Activated T-helper 1 cell treated with anti-CD3 and anti-CD28 coated beads, Interleukin-2, amount 50 U/mL, for 16 hours (primary cell): ENCODE measurements around the gene UBXN7.
"Not testable (repeated sequence)": the region's sequence is repeated elsewhere in the genome, so short reads cannot be mapped to it uniquely, and the experiment has no call there.

Experiments used
- DNase-seq, 2 donors: peaks; one replicate each; pipeline ENCODE4 v3.0.0-alpha.2; 2020; ENCODE audit warnings: low read depth in 1 of 2, low spot score in 1 of 2

The UBXN7 gene

DNA sequence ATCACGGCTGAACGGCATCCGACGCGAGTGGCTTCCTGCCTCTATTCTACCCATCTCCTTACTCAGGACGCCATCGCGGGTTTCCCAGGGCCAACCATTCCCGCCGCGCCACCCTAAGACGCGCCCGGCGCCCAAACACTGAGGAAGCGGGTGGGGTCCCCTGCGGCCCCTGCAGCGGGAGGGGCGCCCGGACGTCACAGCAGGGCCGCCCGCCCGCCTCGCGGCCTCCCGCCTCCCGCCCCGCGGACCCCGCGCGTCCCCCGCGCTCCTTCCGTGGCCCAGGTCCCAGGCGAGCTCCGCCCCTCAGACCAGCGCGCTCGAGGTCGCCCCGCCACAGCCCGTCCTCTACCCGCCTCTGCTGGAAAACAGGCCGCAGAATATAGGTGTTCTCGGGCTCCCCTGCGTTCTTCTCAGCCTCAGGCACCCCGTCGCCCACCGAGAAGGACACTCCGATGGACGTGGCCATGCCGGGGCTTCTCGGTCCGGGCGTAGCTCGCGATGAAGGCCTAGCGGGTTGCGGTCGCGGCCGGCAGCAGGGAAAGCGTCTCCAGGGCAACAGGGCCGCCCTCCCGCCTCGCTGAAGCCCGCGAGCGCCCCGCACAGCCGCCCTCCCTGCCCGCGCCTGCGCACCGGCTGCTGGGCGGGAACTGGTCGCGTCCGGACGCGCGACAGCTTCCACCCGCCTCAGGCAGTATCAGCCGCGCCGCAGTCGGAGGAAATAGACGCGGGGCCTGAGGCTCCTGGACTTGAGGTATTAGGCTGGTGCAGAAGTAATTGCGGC, 114.3 kb downstream of the UBXN7 start, which contains the start of gene DYNLT2B:
Gene DYNLT2B, minus strand, starts transcription at position 554 of the 781 bp plus-strand sequence. Its CDS starts 88 bp downstream, at position 466.
- peak; percentile 68 to 78 for DNase-seq

DNA sequence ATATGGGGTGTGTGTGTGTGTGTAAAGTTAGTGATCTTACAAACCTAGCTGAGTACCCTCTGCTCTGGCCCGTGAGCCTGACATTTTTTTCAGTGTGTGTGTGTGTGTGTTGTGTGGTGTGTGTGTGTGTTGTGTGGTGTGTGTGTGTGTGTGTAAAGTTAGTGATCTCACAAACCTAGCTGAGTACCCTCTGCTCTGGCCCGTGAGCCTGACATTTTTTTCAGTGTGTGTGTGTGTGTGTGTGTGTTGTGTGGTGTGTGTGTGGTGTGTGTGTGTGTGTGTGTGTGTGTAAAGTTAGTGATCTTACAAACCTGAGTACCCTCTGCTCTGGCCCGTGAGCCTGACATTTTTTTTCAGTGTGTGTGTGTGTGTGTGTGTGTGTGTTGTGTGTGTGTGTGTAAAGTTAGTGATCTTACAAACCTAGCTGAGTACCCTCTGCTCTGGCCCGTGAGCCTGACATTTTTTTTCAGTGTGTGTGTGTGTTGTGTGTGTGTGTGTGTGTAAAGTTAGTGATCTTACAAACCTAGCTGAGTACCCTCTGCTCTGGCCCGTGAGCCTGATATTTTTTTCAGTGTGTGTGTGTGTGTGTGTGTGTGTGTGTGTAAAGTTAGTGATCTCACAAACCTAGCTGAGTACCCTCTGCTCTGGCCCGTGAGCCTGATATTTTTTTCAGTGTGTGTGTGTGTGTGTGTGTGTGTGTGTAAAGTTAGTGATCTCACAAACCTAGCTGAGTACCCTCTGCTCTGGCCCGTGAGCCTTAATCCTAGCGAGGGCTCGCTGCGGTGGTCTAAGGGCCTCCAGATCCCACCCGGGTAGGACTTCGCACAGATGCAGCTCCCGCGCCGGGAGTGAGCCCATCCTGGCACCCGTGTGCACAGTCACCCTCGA, 115.2 kb downstream of the UBXN7 start:
- DNase-seq: not testable (repeated sequence)

DNA sequence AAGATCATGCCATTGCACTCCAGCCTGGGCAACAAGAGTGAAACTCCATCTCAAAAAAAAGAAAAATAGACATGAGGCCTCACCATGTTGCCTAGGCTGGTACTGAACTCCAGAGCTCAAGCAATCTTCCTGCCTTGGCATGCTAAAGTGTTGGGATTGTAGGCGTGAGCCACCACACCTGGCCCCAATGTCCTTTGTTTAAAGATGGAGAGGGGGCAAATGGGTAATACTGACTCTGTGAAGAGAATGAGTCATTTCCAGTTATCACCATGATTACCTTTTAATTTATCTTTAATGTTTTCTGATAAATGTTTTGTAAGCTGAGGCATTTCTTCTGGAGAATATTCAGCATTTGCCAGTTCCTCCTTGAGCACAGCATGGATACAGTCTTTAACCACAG, 116.4 kb downstream of the UBXN7 start:
- DNase-seq: no peak

DNA sequence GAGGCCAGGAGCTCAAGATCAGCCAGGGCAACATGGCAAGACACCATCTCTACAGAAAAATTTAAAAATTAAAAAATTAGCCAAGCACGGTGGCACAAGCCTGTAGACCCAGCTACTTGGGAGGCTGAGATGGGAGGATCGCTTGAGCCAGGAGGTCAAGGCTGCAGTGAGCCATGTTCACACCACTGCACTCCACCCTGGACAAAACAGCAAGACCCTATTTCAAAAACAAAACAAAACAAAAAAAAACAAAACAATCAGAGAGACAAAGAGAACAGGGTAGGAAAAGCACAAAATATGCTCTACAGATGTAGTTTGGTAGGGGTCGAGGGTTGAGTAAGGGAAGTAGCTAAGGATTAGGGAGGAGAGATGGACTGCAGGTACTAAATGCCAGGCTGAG, 117.6 kb downstream of the UBXN7 start:
- no peak for DNase-seq

DNA sequence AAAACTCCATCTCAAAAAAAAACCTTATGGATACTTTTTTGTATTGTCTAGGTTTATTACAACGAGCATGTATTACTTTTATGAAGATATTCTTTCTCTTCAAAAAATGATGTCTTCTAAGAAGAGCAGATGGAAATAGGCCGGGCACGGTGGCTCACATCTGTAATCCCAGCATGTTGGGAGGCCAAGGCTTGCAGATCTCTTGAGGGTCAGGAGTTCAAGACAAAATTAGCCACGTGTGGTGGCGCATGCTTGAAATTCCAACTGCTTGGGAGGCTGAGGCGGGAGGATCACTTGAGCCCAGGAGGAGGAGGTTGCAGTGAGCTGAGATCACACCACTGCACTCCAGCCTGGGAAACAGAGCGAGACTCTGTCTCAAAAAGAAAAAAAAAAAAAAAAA, 118.1 kb downstream of the UBXN7 start:
- not testable (repeated sequence) for DNase-seq

DNA sequence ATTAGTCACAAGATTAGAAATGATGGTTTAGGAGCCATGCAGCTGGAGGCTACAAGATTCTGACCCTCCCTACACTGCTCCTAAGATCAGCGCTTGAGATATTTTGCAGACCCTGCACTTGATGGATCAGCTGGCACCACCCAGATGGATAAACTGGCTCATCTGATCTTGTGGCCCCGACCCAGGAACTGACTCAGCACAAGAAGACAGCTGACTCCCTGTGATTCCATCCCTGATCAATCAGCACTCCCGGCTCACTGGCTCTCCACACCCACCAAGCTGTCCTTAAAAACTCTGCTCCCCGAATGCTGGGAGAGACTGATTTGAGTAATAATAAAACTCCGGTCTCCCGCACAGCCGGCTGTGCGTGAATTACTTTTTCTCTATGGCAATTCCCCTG, 129.3 kb downstream of the UBXN7 start:
- DNase-seq: not testable (repeated sequence)

DNA sequence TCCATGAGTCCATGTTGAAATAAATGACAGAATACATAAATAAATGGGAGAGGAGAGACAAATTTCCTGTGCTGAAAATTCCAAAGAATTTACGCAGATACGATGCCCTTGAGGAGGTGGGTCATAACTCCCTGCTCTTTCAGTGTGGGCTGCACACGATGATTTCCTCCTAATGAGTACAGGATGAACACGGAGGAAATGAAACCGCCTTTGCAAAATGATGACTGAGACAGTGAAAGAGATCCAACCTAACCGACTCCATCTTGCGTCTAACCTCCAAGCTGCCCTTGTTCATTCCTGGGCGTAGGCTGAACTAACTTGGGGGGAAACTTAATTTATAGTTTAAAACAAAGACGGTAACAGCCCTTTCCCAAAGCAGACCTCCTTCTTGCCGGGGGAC, 129.7 kb downstream of the UBXN7 start:
- DNase-seq: not testable (repeated sequence)

DNA sequence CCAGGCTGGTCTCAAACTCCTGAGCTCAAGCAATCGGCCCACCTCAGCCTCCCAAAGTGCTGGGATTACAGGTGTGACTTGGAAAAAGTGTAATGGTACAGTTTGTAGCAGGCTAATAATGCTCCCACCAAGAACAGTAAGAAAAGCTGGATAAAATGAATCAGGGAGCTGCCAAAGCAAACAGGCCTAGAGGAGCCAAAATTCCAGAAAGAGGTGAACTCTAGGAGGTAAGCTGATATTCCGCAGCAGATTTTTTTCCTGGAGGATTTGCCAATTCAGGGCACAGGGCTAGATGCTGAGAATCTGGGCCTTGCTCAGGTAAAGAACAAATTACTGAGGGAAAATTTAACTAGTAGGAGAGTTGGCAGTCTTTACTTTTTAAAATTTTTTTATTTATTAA, 133.7 kb downstream of the UBXN7 start:
- DNase-seq: no peak
